COR-L47 (cell line): ENCODE data around the gene ZNF320.
"Not testable (repeated sequence)": the region's sequence is repeated elsewhere in the genome, so short reads cannot be mapped to it uniquely, and the experiment has no call there.

Experiments
- DNase-seq: peaks from one replicate; lab custom pipeline; 2025; lab: John Stamatoyannopoulos, UW

The ZNF320 gene

DNA sequence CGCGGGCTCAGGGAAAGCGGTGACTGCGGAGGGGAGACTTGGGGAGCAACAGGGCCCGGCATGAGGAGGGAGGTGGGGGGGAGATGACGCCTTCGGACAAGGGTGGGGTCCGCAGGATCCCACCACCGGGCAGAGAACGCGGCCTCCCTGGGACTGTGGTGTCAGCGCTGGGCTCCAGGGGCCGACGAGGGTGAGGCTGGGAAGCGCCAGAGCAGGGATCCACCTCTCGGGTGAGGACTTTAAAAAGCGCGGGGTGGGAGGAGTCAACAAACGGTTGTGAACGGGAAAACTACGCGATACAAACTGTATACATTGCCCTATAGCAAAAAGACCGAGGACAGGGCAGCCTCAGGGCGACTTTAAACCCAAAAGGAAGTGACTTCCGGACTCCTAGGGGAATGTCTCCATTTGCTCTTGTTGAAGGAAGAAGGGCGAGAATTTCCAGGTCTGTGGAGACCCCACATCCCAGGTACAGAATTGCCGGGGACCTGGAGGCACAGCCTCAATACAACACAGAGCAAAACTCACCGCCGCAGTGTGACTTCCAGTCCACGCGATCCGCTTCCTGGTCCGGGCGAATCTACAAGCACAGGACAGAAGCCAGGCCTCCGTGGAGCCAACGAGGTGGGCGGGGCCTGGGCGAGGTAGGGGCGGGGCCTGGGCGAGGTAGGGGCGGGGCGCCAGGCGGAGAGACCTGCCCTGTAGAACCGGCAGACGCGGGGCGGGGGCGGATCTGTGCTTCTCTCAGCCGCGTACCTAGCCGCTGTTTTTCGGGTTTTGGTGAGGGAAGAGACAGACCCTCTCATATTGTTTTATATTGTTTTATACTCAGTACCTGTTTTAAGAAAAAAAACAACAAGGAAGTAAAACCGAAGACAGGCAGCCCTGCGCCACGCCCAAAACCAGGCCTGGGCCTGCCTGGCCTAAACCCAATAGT lies 25.7 kb upstream of the ZNF320 start, which contains the start of gene ZNF888:
Gene ZNF888 (minus strand): TSS at position 588 of the 937 bp plus-strand sequence. CDS start 5,555 bp downstream, outside the sequence.
- peak; percentile 57 for DNase-seq

GRCh38 chr19:52917531-52917930 lies 20.1 kb upstream of the ZNF320 start:
- no peak for DNase-seq

DNA sequence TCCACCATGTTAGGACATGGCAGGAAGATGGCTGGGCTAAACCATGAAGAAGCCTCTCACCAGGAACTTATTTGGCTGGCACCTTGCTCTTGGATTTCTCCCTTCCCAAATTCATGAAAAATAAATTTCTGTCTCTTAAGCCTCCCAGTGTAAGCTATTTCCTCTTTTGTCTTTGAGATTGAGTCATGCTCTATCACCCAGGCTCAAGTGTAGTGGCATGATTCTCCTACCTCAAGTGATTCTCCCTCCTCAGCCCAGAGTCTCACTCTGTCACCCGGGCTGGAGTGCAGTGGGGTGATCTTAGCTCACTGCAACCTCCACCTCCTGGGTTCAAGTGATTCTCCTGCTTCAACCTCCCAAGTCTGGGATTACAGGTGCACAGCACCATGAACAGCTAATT lies 13.2 kb upstream of the ZNF320 start:
- DNase-seq = no peak

- not testable (repeated sequence) for DNase-seq
Observed at GRCh38 chr19:52904052-52904780, 6.8 kb upstream of the ZNF320 start.

DNA sequence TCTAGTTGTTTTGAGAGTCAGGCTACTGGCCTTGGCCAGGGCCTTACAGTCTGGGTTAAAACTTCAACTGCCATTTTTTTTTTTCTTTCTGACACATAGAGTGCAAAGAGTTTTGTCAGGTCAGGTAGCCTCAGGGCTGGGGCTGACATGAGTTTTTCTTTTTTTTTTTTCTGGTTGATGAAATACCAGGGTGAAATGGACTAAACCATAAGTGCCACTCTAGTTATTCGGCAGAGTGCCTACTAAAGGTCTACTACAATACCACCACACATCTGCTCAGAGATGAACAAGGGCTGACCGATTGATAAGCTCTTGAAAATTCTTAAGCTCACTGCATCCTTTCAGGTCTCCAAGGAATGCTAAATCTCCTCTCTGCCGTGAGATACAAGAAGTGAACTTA lies 4.4 kb upstream of the ZNF320 start:
- no peak for DNase-seq

DNA sequence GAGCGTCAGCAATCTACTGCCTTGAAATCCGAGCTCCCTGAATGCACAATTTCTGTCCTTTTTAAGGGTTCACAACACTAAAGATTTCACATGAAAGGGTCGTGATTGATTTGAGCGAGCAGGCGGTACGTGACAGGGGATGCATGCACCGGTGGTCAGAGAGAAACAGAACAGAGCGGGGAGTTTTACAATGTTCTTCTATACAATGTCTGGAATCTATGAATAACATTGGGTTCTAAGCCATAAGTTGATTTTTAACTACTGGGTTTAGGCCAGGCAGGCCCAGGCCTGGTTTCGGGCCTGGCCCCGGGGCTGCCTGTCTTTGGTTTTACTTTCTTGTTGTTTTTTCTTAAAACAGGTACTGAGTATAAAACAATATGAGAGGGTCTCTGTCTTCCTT lies 1.2 kb upstream of the ZNF320 start:
- not testable (repeated sequence) for DNase-seq

DNA sequence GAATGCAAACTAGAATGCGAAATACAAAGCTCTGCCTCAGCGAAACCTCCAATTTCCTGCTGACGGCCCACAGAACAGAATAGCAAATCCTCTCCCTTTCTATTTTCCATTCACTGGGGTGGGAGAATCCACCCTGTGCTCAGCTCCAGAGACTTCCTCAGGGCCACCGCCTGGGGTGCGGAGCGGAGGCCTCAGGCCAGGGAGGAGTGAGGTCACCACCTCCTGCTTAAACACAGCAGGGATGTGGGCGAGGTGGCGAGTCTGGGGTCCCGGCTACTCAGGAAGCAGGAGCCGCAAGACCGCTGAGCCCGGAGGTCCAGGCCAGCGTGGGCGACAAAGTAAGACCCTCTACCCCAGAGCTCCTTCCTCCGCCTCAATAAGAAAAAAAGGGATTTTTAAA lies 666 bp upstream of the ZNF320 start:
- DNase-seq = no peak

DNA sequence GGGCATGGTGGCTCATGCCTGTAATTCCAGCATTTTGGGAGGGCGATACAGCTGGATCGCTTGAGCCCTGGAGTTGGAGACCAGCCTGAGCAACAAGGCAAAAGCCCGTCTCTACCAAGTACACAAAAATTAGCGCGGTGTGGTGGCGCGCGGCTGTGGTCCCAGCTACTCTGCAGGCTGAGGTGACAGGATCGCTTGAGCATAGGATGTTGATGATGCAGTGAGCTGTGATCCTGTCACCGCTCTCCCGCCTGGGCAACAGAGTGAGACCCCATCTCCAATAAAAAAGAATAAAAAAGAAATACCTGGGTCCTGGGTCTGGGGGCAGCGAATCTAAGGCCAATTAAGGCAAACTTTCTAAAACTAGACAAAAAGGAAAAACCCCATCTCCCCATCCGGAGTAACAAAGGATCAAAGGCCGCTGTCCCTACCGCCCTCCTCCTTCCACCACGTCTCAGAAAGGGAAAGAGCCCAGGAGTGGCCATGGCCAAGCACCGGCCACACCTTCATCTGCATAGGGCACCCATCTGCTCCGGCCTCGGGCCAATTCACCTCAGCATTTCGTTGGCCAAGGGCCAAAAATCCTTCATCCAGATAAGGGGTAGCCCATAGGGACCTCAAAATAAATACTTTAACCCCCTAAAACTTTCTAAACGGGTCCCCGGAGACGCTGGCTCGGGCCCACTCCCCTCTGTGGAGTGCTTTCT lies 851 bp downstream of the ZNF320 start:
- peak; percentile 17 for DNase-seq

GRCh38 chr19:52891336-52891735 lies 6.1 kb downstream of the ZNF320 start:
- no peak for DNase-seq

- no peak for DNase-seq
Observed at GRCh38 chr19:52889931-52890330, 7.5 kb downstream of the ZNF320 start.

- no peak for DNase-seq
Observed at GRCh38 chr19:52889076-52889475, 8.4 kb downstream of the ZNF320 start.

GRCh38 chr19:52880895-52881389 lies 16.5 kb downstream of the ZNF320 start:
- DNase-seq = no peak

GRCh38 chr19:52872996-52873395 lies 24.4 kb downstream of the ZNF320 start:
- DNase-seq = not testable (repeated sequence)

GRCh38 chr19:52871466-52871865 lies 26.0 kb downstream of the ZNF320 start:
- DNase-seq = no peak

- DNase-seq = not testable (repeated sequence)
Observed at GRCh38 chr19:52868031-52868430, 29.4 kb downstream of the ZNF320 start.

- DNase-seq = peak; percentile 26
Observed at GRCh38 chr19:52857378-52858191, 39.9 kb downstream of the ZNF320 start, which contains the start of gene ZNF468. Gene ZNF468 (minus strand): TSS chr19:52857619. CDS start chr19:52854272, 3,347 bp downstream.

DNA sequence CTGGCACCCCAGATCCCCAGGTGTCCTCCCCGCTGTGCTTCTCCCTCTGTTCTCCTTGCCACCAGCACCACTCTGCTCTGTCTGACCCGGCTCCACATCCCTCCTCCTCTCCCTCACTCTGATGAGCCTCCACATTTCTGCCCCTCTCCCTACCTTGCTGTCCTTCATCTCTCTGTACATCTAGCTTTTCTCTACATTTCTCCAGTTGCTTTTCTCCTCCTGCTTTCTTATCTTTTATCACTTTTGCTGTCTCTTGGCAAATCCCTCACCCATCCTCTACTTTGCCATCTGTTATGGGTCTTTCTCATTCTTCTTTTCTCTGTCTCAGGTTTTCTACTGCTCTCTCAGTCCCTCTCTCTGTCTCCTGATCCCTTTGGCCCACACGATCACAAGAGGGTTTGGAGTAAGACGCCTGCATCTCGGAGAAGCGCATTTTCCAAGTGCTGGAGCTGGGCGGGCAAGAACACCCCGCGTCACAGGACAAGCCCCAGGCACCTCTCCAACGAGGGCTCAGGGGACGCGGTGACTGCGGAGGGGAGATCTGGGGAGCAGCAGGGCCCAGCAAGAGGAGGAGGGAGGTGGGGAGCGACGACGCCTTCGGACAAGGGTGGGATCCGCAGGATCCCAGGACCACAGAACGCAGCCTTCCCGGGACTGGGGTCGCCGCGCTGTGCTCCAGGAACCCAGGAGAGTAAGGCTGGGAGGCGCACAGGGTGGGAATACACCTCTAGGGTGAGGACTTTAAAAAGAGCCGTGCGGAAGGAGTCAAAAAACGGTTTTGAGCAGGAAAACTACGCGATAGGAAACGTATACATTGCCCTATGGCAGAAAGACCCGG lies 40.7 kb downstream of the ZNF320 start:
- DNase-seq = not testable (repeated sequence)
